H7 (cell line): ENCODE data around the gene GRM8. TPM values are rescaled to one million over a fixed set of nuclear protein-coding genes. Genes with fewer than 3 reads are reported as not detected.

Source experiments
- DNase-seq: peaks from one replicate; pipeline ENCODE4 v3.0.0; 2012
- H3K27me3 ChIP-seq: 2 replicates; pipeline ENCODE4 v1.6.0; 2011; ENCODE audit warnings: mild to moderate bottlenecking, low read length; ENCODE audit not compliant: control insufficient read depth, insufficient read depth
- H3K36me3 ChIP-seq: replicated peaks from 2 replicates; pipeline ENCODE4 v1.5.1; 2011; ENCODE audit warnings: low read length; ENCODE audit not compliant: control insufficient read depth, insufficient read depth
- H3K4me3 ChIP-seq: 2 replicates; pipeline ENCODE4 v1.5.1; 2011; ENCODE audit warnings: low read depth, mild to moderate bottlenecking, control low read depth, low read length, moderate library complexity; ENCODE audit not compliant: insufficient read depth
- total RNA-seq: library from RNA; depleted of rRNA; stranded (reverse); fragments of >200 nt; shearing (Covaris generic); gene quantifications from 2 replicates; pipeline ENCODE4 v1.2.3, GENCODE V29; 2014

Gene GRM8
- total RNA-seq, 1 experiment from 2014 or later: 1.1 TPM

DNA sequence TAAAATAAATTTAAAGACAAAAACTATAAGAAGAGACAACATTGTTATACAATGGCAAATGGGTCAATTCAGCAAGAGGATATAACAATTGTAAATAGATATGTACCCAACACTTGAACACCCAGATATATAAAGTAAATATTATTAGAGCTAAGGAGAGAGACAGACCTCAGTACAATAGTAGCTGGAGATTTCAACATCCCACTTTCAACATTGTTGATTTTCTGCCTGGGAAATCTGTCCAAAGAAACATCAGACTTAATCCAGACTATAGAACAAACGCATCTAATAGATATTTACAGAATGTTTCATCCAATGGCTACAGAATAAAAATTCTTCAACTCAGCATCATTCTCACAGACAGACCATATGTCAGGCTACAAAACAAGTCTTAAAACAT is 256.1 kb downstream of the GRM8 start:
- no peaks in the 10 kb centered on the region for H3K36me3 ChIP-seq
- DNase-seq: no peak
- H3K27me3 ChIP-seq: no peaks in the 10 kb centered on the region
- H3K4me3 ChIP-seq: no peak overlapping the region

GRCh38 chr7:126993626-126994213 is 259.0 kb downstream of the GRM8 start:
- Histone ChIP-seq H3K4me3 (no peak overlapping the region), H3K27me3 (no peaks in the 10 kb centered on the region), H3K36me3 (no peaks in the 10 kb centered on the region)
- no peak for DNase-seq

DNA sequence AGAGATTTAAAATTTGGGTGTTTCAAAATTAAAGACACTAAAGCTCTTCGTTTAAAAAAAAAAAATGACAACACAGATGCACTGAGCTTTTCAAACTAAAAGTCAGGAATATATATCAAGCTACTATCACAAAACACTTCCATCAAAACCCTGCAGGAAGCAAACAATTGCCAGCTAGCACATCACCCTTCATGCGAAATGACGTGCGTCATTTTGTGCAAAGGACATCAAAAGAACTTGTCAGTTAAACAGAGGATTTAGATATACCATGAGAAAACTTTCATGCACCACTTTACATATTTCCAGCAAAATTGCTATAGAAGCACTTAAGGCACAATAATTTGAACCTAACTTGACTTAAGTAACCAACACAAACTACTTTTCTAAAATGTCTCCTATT is 264.7 kb downstream of the GRM8 start:
- Histone ChIP-seq H3K36me3 (no peaks in the 10 kb centered on the region), H3K27me3 (no peaks in the 10 kb centered on the region), H3K4me3 (no peak overlapping the region)
- no peak for DNase-seq

DNA sequence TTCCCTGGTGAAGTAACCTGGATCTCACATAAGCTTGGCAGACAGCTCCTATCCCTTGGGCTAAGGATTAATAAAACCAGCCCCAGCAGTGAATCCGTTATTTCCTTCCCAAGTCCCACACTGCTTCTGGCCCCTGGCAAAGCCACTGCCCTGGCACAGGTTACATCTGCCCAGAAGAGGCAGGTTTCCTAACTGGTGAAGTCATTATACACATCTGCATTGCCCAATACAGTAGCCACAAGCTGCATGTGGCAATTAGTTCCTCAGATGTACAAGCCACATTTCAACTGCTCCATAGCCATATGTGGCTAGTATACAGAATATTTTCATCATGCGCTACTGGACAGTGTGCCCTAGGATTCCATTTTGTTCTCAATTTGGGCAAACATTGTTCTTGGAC is 273.0 kb downstream of the GRM8 start:
- no peaks in the 10 kb centered on the region for H3K36me3 ChIP-seq
- H3K27me3 ChIP-seq: no peaks in the 10 kb centered on the region
- no peak for DNase-seq
- H3K4me3 ChIP-seq: no peak overlapping the region

- Histone ChIP-seq H3K36me3 (no peaks in the 10 kb centered on the region), H3K4me3 (no peak overlapping the region), H3K27me3 (no peaks in the 10 kb centered on the region)
- DNase-seq: no peak
These were observed 273.9 kb downstream of the GRM8 start for GRCh38 chr7:126978865-126979264.

- no peak overlapping the region for H3K4me3 ChIP-seq
- H3K36me3 ChIP-seq: no peaks in the 10 kb centered on the region
- H3K27me3 ChIP-seq: no peaks in the 10 kb centered on the region
- DNase-seq: no peak
These were observed 279.7 kb downstream of the GRM8 start for GRCh38 chr7:126973066-126973465.

DNA sequence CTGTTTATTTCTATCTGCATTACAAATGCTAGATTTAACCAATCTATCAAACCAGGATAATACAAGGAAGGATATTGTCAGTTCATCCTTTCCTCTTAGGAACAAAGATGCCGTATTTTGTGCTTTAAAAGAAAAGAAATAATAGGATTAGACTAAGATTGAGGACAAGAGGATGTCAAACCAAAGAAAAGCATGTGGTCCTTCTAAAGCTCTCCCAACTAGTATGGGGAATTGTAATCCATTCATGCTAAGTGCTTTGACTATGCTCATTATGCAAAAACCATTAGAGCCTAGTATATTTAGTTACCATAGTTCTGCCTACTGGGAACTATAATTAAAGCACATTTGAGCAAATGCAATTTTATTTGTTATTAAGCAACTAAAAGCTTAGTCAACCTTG is 280.2 kb downstream of the GRM8 start:
- Histone ChIP-seq H3K4me3 (no peak overlapping the region), H3K27me3 (no peaks in the 10 kb centered on the region), H3K36me3 (no peaks in the 10 kb centered on the region)
- no peak for DNase-seq

DNA sequence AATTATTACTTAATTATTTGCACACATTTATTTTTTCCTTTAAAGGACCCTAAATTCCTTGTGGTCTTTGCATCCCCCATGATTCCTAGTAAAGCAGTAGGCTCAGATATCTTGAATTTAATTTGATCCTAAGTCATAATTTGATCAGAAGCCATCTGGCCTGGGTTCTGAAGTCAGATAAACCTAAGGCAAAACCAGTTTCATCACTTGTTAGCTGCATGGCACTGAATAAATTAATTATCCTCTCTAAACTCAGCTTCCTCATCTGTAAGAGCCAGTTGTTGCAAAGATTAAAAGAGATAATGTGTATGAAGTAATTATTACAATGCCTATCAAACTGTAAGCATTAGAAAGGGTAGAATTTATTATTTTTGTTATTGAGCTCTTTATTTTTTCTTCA is 293.1 kb downstream of the GRM8 start:
- Histone ChIP-seq H3K36me3 (no peaks in the 10 kb centered on the region), H3K4me3 (no peak overlapping the region)

GRCh38 chr7:126958367-126958766 is 294.4 kb downstream of the GRM8 start:
- H3K36me3 ChIP-seq: no peaks in the 10 kb centered on the region
- no peak for DNase-seq
- H3K27me3 ChIP-seq: no peaks in the 10 kb centered on the region
- no peak overlapping the region for H3K4me3 ChIP-seq

More for the DNA sequence above, 293.1 kb downstream of the GRM8 start:
- no peak for DNase-seq
- no peaks in the 10 kb centered on the region for H3K27me3 ChIP-seq

DNA sequence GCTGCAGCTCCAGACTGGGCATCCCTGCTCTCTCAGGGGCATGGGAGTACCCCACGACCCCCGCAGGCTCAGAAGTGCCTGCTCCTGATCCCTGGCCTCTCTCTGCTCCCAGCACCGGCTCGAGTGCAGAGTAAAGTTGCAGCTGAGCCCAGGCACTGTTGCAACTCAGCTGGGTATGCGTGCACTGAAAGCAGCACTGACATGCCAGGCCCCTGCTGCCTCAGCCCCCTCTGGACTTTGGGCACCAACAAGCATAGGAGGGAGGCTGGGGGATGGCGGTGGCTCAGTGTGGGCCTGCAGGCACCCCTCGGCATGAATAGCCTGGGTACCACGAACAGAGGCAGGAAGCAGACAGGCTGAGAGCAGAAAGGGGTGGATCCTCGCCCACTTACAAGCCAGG is 295.3 kb downstream of the GRM8 start:
- DNase-seq: no peak
- Histone ChIP-seq H3K4me3 (no peak overlapping the region), H3K27me3 (no peaks in the 10 kb centered on the region), H3K36me3 (no peaks in the 10 kb centered on the region)

- Histone ChIP-seq H3K27me3 (no peaks in the 10 kb centered on the region), H3K4me3 (no peak overlapping the region), H3K36me3 (no peaks in the 10 kb centered on the region)
- DNase-seq: no peak
These were observed 299.3 kb downstream of the GRM8 start for GRCh38 chr7:126953461-126953860.

DNA sequence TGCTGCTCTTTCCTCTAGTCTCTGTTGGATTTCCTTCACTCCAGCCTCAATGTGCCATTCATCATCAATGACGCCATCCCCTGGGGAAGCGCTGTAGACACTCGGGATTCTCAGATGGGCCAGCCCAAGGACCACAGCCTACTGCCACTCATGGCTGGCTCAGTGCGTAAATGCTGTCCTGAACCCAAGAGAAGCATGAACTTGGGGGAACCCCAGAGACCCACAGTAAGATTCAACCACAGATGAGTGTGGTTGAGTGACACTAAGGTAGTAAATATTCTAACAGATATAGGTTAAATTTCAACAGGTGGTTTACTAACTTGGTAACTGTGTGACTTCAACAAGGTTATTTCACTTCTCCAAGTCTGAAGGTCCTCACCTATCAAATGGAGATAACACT is 304.1 kb downstream of the GRM8 start:
- Histone ChIP-seq H3K4me3 (no peak overlapping the region), H3K36me3 (no peaks in the 10 kb centered on the region), H3K27me3 (no peaks in the 10 kb centered on the region)
- no peak for DNase-seq

GRCh38 chr7:126940723-126941307 is 311.9 kb downstream of the GRM8 start:
- Histone ChIP-seq H3K4me3 (no peak overlapping the region), H3K27me3 (no peaks in the 10 kb centered on the region), H3K36me3 (no peaks in the 10 kb centered on the region)
- DNase-seq: no peak

DNA sequence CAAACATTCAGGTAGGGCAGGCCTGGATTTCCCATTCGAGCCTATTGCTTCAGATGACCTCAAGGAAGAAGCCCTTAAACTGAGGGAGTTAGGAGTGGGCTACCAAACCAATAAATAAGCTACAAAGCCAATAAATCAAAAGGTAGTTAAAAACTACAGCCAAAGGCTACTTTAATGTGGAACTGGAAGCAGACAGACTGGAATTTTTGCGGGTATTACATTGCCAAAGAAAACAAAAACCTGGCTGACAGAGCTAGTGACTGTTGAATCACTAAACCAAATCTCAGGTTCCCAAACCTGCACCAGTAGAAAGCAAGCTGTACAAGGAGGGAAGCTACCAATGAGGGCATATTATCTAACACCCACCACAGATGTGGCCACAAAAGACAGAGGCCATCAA is 315.6 kb downstream of the GRM8 start:
- Histone ChIP-seq H3K4me3 (no peak overlapping the region), H3K36me3 (no peaks in the 10 kb centered on the region), H3K27me3 (no peaks in the 10 kb centered on the region)
- no peak for DNase-seq

DNA sequence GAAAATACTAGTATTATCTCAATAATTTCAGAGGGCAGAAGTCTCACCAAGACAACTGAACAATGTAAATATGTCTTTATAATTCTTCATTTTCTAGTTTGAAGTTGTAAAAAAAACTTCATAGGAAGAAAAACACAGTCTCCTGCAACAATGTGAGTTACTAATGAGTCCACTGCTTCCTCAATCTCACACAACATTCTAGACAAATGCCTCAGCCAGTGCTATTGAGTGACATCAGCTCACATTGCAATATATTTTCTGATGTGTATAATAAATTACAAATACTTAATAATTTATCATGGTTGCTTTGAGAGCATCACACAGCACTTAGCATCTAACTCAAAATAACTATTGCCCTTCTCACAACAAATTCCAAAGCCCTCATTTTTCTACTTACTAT is 321.2 kb downstream of the GRM8 start:
- no peak overlapping the region for H3K4me3 ChIP-seq
- no peak for DNase-seq
- H3K27me3 ChIP-seq: no peaks in the 10 kb centered on the region; the same call in 1 of the 2 replicates
- H3K36me3 ChIP-seq: no peaks in the 10 kb centered on the region

DNA sequence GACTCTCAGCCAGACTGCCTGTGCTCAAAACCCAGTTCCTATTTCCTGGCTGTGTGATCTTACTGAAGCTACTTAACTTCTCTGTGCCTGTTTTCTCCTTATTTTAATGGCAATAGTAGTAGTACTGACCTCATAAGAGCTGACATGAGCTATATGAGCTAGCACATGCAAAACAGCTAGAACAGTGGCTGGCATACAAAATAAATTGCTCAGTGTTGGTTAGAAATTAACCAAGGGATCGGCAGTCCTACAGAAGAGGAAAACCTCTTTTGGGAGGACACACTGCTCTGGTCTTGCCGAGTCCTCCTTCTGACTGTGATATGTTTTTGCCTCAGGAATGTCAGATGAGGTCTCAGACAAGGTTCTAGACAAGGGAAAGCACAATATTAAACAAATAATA is 322.6 kb downstream of the GRM8 start:
- DNase-seq: no peak

More for the DNA sequence above, 322.6 kb downstream of the GRM8 start:
- no peak overlapping the region for H3K4me3 ChIP-seq
- no peaks in the 10 kb centered on the region for H3K36me3 ChIP-seq
- H3K27me3 ChIP-seq: no peaks in the 10 kb centered on the region; the same call in 1 of the 2 replicates
